Thyroid gland (tissue), 4 donors: ENCODE measurements around the gene DOCK10. TPM values are rescaled to one million over a fixed set of nuclear protein-coding genes. Genes with fewer than 3 reads are reported as not detected.

Source experiments
- DNase-seq, 2 donors: peaks; one replicate each; pipeline ENCODE4 v3.0.0-alpha.2; 2019
- H3K27ac ChIP-seq, 3 donors: fragments of 200-600 bp; sonication (generic); 1 replicate in 2 of 3; 2 replicates in 1 of 3; pipeline ENCODE4 v1.5.1; 2016 to 2019; ENCODE audit warnings: mild to moderate bottlenecking in 1 of 3, moderate library complexity in 1 of 3
- H3K27me3 ChIP-seq: fragments of 200-600 bp; sonication (generic); one replicate; pipeline ENCODE4 v1.5.1; 2019
- H3K36me3 ChIP-seq, 2 donors: fragments of 200-600 bp; sonication (generic); one replicate each; pipeline ENCODE4 v1.5.1; 2016 to 2019
- H3K4me1 ChIP-seq, 2 donors: fragments of 200-600 bp; sonication (generic); one replicate each; pipeline ENCODE4 v1.5.1; 2017 to 2019
- H3K4me3 ChIP-seq, 3 donors: fragments of 200-600 bp; sonication (generic); replicated peaks in 1 of 3; 1 replicate in 2 of 3; 2 replicates in 1 of 3; pipeline ENCODE4 v1.5.1; 2016; ENCODE audit warnings: mild to moderate bottlenecking in 1 of 3
- H3K9me3 ChIP-seq: fragments of 200-600 bp; sonication (generic); one replicate; pipeline ENCODE4 v1.5.1; 2017
- POLR2A ChIP-seq, 2 donors: fragments of 450-650 bp; IDR thresholded peaks; one replicate each; pipeline ENCODE4 v1.6.1; 2017; ENCODE audit warnings: antibody characterized with exemption in 2 of 2, mild to moderate bottlenecking in 2 of 2, moderate library complexity in 1 of 2
- WGBS, 2 donors: methylation state at CpG; one replicate each; pipeline ENCODE4 v1.1.5; 2017; 5-methylcytosine and 5-hydroxymethylcytosine counted together
- intact Hi-C: fragments of 100-400 bp; cut with DNase I; formaldehyde crosslinking; loops from one replicate; pipeline ENCODE4 v1.15.1; 2023
- total RNA-seq, 4 donors: library from RNA; depleted of rRNA; stranded (reverse); fragments of >200 nt; gene quantifications; one replicate each; pipeline ENCODE4 v1.2.3, GENCODE V29; 2016
- TF ChIP-seq, protein P1 (sequence below), 6 experiments: fragments of 200-600 bp in 3 of 6; fragments of 450-650 bp in 3 of 6; sonication (generic) in 3 of 6; IDR thresholded peaks; one replicate each; pipeline ENCODE4 v1.5.1; 2016 to 2019; ENCODE audit warnings: antibody characterized with exemption in 6 of 6, mild to moderate bottlenecking in 2 of 6, inconsistent platforms in 1 of 6, moderate library complexity in 1 of 6

Gene DOCK10
- total RNA-seq, 4 donors from 2014 or later = 4.6 to 8.9 (median 7.1) TPM

DNA sequence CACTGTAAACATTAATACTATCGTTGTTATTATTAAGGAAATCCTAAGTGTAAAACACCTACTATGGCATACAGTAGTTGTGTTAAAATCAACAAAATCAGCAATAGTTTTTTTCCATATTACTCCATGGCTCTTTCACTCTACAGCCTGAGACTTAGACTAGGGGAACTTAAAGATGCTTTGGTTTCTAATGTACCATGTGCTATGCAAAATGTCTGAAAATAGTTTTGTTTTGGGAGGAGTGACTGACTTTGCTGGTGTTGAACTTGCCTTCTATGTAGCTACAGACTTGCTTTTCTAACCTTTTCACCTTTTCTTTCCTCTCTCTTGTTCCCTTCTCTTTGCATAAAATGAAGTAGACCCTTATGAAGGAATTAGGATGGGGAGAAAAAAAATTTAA is 167.1 kb downstream of the DOCK10 start:
- WGBS, 2 donors = 94 to 96% methylated on average over 1 of the region's 1 CpG
- H3K4me3 ChIP-seq = no peak overlapping the region
- no peak for TF ChIP-seq POLR2A (IDR thresholded peaks at IDR 0.05)
- TF ChIP-seq, protein P1, sequence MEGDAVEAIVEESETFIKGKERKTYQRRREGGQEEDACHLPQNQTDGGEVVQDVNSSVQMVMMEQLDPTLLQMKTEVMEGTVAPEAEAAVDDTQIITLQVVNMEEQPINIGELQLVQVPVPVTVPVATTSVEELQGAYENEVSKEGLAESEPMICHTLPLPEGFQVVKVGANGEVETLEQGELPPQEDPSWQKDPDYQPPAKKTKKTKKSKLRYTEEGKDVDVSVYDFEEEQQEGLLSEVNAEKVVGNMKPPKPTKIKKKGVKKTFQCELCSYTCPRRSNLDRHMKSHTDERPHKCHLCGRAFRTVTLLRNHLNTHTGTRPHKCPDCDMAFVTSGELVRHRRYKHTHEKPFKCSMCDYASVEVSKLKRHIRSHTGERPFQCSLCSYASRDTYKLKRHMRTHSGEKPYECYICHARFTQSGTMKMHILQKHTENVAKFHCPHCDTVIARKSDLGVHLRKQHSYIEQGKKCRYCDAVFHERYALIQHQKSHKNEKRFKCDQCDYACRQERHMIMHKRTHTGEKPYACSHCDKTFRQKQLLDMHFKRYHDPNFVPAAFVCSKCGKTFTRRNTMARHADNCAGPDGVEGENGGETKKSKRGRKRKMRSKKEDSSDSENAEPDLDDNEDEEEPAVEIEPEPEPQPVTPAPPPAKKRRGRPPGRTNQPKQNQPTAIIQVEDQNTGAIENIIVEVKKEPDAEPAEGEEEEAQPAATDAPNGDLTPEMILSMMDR (IDR thresholded peaks at IDR 0.05) = no peak
- H3K27me3 ChIP-seq = no peaks in the 10 kb centered on the region
- no peaks in the 10 kb centered on the region for H3K36me3 ChIP-seq
- intact Hi-C loops = no loop called here
- no peak for DNase-seq
- H3K4me1 ChIP-seq = no peaks in the 10 kb centered on the region
- H3K27ac ChIP-seq = no peak overlapping the region
- no peaks in the 10 kb centered on the region for H3K9me3 ChIP-seq

DNA sequence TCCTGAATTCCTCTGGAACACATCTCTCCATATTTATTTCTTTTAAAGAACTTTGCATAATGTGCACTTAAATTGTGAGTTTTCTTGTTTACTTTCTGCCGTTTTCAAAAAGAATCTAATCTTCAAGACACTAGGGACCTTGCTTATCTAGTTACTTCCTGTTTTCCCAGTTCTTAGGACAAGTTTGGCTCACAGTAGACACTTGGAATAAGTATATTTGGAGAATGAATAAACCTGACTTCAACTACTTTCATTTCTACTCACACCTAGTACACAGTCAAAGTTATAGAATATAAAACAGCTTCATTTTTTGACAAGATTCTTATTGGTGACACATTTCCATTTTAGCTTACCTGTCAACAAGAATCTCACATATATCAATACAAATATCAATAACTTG is 170.5 kb downstream of the DOCK10 start:
- H3K27me3 ChIP-seq = no peaks in the 10 kb centered on the region

DNA sequence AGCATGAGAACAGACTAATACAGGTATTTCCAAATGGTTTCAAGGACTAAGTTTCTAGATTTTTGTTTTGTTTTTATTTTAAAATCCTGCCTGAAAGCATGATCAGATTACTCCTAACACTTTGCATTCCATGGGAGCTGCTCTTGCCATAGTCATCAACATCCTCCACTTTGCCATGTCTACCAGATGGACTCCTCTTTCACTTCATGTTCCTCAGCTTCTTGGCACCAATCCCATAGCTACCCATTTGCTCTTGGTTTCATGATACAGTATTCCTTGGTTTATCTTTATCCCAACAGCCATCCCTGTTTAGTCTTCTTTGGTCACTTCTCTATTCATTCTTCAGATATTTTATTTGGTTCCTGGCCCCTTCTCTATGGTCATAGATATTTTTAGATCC is 171.9 kb downstream of the DOCK10 start:
- Histone ChIP-seq H3K4me1 (no peaks in the 10 kb centered on the region), H3K27me3 (no peaks in the 10 kb centered on the region), H3K9me3 (no peaks in the 10 kb centered on the region), H3K27ac (no peak overlapping the region), H3K36me3 (no peaks in the 10 kb centered on the region), H3K4me3 (no peak overlapping the region)
- intact Hi-C loops = no loop called here
- no peak for DNase-seq
- no peak for TF ChIP-seq POLR2A (IDR thresholded peaks at IDR 0.05)
- TF ChIP-seq, protein P1 (IDR thresholded peaks at IDR 0.05) = no peak

More for the DNA sequence above, 170.5 kb downstream of the DOCK10 start:
- H3K9me3 ChIP-seq = no peaks in the 10 kb centered on the region
- intact Hi-C loops = no loop called here
- H3K36me3 ChIP-seq = no peaks in the 10 kb centered on the region
- H3K4me1 ChIP-seq = no peaks in the 10 kb centered on the region
- H3K4me3 ChIP-seq = no peak overlapping the region
- no peak for DNase-seq
- TF ChIP-seq POLR2A (IDR thresholded peaks at IDR 0.05) = no peak
- TF ChIP-seq, protein P1 (IDR thresholded peaks at IDR 0.05) = no peak
- H3K27ac ChIP-seq = no peak overlapping the region
- WGBS, 2 donors = 11 to 17% methylated on average over 1 of the region's 1 CpG

DNA sequence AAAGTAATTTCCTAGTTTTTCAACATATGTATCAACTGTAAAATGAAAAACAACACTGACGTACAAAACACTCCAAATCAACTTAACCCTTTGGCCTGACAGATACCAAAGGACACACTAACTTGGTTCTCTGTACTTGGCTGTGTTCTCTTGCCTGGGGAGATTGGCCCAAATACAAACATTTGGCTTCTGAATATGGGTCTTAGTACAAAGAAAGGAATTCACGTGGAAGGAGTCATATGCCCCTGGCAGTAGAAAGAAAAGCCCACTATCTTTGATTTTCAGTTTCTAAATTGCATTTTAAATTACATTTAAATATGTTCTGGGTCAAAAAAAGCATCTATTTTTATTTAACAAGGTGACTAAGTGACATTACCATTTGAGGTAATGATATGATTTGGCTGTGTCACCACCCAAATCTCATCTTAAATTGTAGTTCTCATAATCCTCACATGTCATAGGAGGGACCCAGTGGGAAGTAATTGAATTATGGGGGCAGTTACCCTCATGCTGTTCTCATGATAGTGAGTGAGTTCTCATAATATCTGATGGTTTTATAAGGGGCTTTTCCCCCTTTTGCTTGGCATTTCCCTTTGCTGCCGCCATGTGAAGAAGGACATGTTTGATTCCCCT is 172.6 kb downstream of the DOCK10 start:
- Histone ChIP-seq H3K9me3 (no peaks in the 10 kb centered on the region), H3K27me3 (no peaks in the 10 kb centered on the region), H3K4me1 (peaks cover 0 to 2% of the 10 kb centered on the region in 2 donors), H3K27ac (no peak overlapping the region), H3K36me3 (no peaks in the 10 kb centered on the region), H3K4me3 (no peak overlapping the region)
- no peak for DNase-seq
- intact Hi-C loops = no loop called here
- TF ChIP-seq, protein P1 (IDR thresholded peaks at IDR 0.05) = no peak
- no peak for TF ChIP-seq POLR2A (IDR thresholded peaks at IDR 0.05)
- WGBS, 2 donors = 63 to 68% methylated on average over 3 of the region's 3 CpGs

DNA sequence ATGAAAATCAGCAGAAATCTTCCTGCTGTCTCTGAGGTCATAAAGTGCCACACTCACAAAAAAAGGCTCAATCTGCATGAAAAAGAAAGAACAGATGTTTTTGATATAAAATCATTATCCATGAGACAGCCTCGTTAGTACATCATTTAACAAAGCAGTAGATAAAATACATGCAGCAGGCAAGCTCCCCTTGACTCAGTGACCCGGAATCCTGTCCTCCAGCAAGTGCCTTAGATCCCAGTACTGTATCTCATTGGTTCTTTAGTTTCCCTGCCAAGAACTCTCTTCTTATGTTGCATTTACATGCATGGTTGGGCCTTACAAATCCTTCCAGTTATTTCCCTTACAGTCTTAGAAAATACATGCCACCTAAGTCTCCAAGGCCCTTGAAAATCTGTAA is 177.3 kb downstream of the DOCK10 start:
- H3K4me3 ChIP-seq = no peak overlapping the region
- intact Hi-C loops = no loop called here
- H3K9me3 ChIP-seq = no peaks in the 10 kb centered on the region
- H3K36me3 ChIP-seq = no peaks in the 10 kb centered on the region
- no peaks in the 10 kb centered on the region for H3K27me3 ChIP-seq
- 29% methylated on average over 2 of the region's 2 CpGs for WGBS, 2 donors
- H3K4me1 ChIP-seq = peaks cover 0 to 2% of the 10 kb centered on the region in 2 donors
- TF ChIP-seq, protein P1 (IDR thresholded peaks at IDR 0.05) = no peak
- TF ChIP-seq POLR2A (IDR thresholded peaks at IDR 0.05) = no peak
- DNase-seq = peak in 1 of 2 donors; percentile 3
- H3K27ac ChIP-seq = no peak overlapping the region
